Stimulated activated CD4-positive, alpha-beta T cell treated with anti-CD3 and anti-CD28 coated beads, Interleukin-12 subunit alpha, Interleukin-12 subunit beta, amount 100 ng/mL, for 4 hours (primary cell): Measurements from ENCODE around the gene RTF1.
A peak's percentile ranks its signal among the peaks of the same experiment; 100 is the strongest.
"Not testable (repeated sequence)": the region's sequence is repeated elsewhere in the genome, so short reads cannot be mapped to it uniquely, and the experiment has no call there.

Source experiments
- DNase-seq: peaks from one replicate; pipeline ENCODE4 v3.0.0-alpha.2; 2020

The RTF1 gene

GRCh38 chr15:41416742-41417417 is at the start of gene RTF1:
TSS of gene RTF1 (plus strand) at chr15:41417095. CDS start at chr15:41417116, 21 bp downstream.
- DNase-seq: peak; percentile 98

GRCh38 chr15:41367418-41367817 is 49.5 kb upstream of the RTF1 start:
- DNase-seq: no peak

- DNase-seq: no peak
These were observed 38.9 kb upstream of the RTF1 start for GRCh38 chr15:41377978-41378377.

- not testable (repeated sequence) for DNase-seq
These were observed 32.7 kb upstream of the RTF1 start for GRCh38 chr15:41383974-41384749.

- DNase-seq: no peak
These were observed 29.2 kb upstream of the RTF1 start for GRCh38 chr15:41387646-41388045.

- DNase-seq: no peak
These were observed 24.2 kb upstream of the RTF1 start for GRCh38 chr15:41392659-41393058.

GRCh38 chr15:41394924-41395323 is 22.0 kb upstream of the RTF1 start:
- DNase-seq: no peak

GRCh38 chr15:41396111-41396510 is 20.8 kb upstream of the RTF1 start:
- no peak for DNase-seq

GRCh38 chr15:41401904-41402267 is 15.0 kb upstream of the RTF1 start:
- no peak for DNase-seq

GRCh38 chr15:41407341-41407740 is 9.6 kb upstream of the RTF1 start:
- DNase-seq: no peak

GRCh38 chr15:41408234-41408641 is 8.7 kb upstream of the RTF1 start:
- no peak for DNase-seq

GRCh38 chr15:41411031-41411430 is 5.9 kb upstream of the RTF1 start:
- DNase-seq: no peak

GRCh38 chr15:41411441-41411840 is 5.5 kb upstream of the RTF1 start:
- no peak for DNase-seq

GRCh38 chr15:41416128-41416741 is 660 bp upstream of the RTF1 start:
- DNase-seq: no peak

- peak; percentile 26 for DNase-seq
These were observed 712 bp downstream of the RTF1 start for GRCh38 chr15:41417418-41418195.

GRCh38 chr15:41423979-41424659 is 7.2 kb downstream of the RTF1 start:
- no peak for DNase-seq

- no peak for DNase-seq
These were observed 7.9 kb downstream of the RTF1 start for GRCh38 chr15:41424809-41425208.

GRCh38 chr15:41425907-41426306 is 9.0 kb downstream of the RTF1 start:
- not testable (repeated sequence) for DNase-seq

GRCh38 chr15:41429003-41429890 is 12.4 kb downstream of the RTF1 start:
- no peak for DNase-seq

GRCh38 chr15:41435037-41435786 is 18.3 kb downstream of the RTF1 start:
- no peak for DNase-seq

- DNase-seq: no peak
These were observed 20.6 kb downstream of the RTF1 start for GRCh38 chr15:41437448-41437847.
